PC-3 (cell line): Measurements from ENCODE around the gene CCL27. TPM values are rescaled to one million over a fixed set of nuclear protein-coding genes. Genes with fewer than 3 reads are reported as not detected.

Source experiments
- ATAC-seq: fragments of 200-7000 bp; cut with Tn5 transposase; 2 replicates; pipeline ENCODE4 v1.9.1; 2020; ENCODE audit warnings: mild to moderate bottlenecking, moderate library complexity
- BruUV-seq: library from RNA; stranded (reverse); fragments of 400-500 nt; replicated peaks from 2 replicates; lab custom pipeline; 2021; lab: Mats Ljungman, UMichigan
- CTCF ChIA-PET: fragments of 300-600 bp; sonication (Branson Sonifier 250); formaldehyde crosslinking; loops from one replicate; lab custom pipeline; 2022; ENCODE audit warnings: antibody characterized with exemption; lab: Charles Lee
- POLR2A ChIA-PET: fragments of 300-600 bp; sonication (Branson Sonifier 250); formaldehyde crosslinking; loops from one replicate; lab custom pipeline; 2022; ENCODE audit warnings: antibody characterized with exemption; ENCODE audit not compliant: unreplicated experiment; lab: Charles Lee
- DNase-seq: peaks from one replicate; pipeline ENCODE4 v3.0.0-alpha.2; 2015
- H2AFZ ChIP-seq: fragments of 300-600 bp; sonication (generic); 2 replicates; pipeline ENCODE4 v1.6.0; 2016; ENCODE audit warnings: antibody characterized with exemption, low read length
- H3F3A ChIP-seq: fragments of 300-600 bp; sonication (generic); one replicate; pipeline ENCODE4 v1.6.0; 2017; ENCODE audit warnings: antibody characterized with exemption, low read length, control low read depth, mild to moderate bottlenecking; ENCODE audit not compliant: unreplicated experiment
- H3K27ac ChIP-seq: fragments of 300-600 bp; sonication (generic); 2 replicates; pipeline ENCODE4 v1.5.1; 2016; ENCODE audit warnings: mild to moderate bottlenecking, low read length
- H3K27me3 ChIP-seq: fragments of 300-600 bp; sonication (generic); 2 replicates; pipeline ENCODE4 v1.6.1; 2016; ENCODE audit warnings: low read length, mixed read lengths
- H3K36me3 ChIP-seq: fragments of 300-600 bp; sonication (generic); 2 replicates; pipeline ENCODE4 v1.6.1; 2016; ENCODE audit warnings: low read depth, mixed run types, low read length, mixed read lengths
- H3K4me1 ChIP-seq: fragments of 300-600 bp; sonication (generic); 2 replicates; pipeline ENCODE4 v1.5.1; 2016; ENCODE audit warnings: low read length; ENCODE audit not compliant: insufficient read depth
- H3K4me2 ChIP-seq: fragments of 300-600 bp; sonication (generic); 2 replicates; pipeline ENCODE4 v1.6.0; 2016; ENCODE audit warnings: low read length
- H3K4me3 ChIP-seq: fragments of 300-600 bp; sonication (generic); 2 replicates; pipeline ENCODE4 v1.5.1; 2016; ENCODE audit warnings: mild to moderate bottlenecking, low read length, mixed read lengths
- H3K79me2 ChIP-seq: fragments of 300-600 bp; sonication (generic); 2 replicates; pipeline ENCODE4 v1.6.1; 2017; ENCODE audit warnings: low read length, mixed read lengths
- H3K9ac ChIP-seq: fragments of 300-600 bp; sonication (generic); 2 replicates; pipeline ENCODE4 v1.6.0; 2016; ENCODE audit warnings: mild to moderate bottlenecking, low read length
- H3K9me2 ChIP-seq: fragments of 300-600 bp; sonication (generic); replicated peaks from 2 replicates; pipeline ENCODE4 v1.6.1; 2016; ENCODE audit warnings: mixed run types, low read length, mixed read lengths
- H3K9me3 ChIP-seq: fragments of 300-600 bp; sonication (generic); 2 replicates; pipeline ENCODE4 v1.6.1; 2016; ENCODE audit warnings: low read length, mixed read lengths
- H4K20me1 ChIP-seq: fragments of 300-600 bp; sonication (generic); 2 replicates; pipeline ENCODE4 v1.6.1; 2016; ENCODE audit warnings: low read length, mixed read lengths
- EZH2 ChIP-seq: fragments of 300-600 bp; sonication (generic); IDR thresholded peaks from one replicate; pipeline ENCODE4 v1.6.1; 2017; ENCODE audit warnings: antibody characterized with exemption, mild to moderate bottlenecking, low read length; ENCODE audit not compliant: unreplicated experiment
- EZH2phosphoT487 ChIP-seq: fragments of 300-600 bp; sonication (generic); IDR thresholded peaks from 2 replicates; pipeline ENCODE4 v1.6.1; 2018; ENCODE audit warnings: mild to moderate bottlenecking, antibody characterized with exemption, low read length, borderline replicate concordance
- intact Hi-C: fragments of 100-400 bp; cut with micrococcal nuclease; formaldehyde crosslinking; loops from 2 replicates; pipeline ENCODE4 v1.9.0; 2023
- total RNA-seq: library from RNA; depleted of rRNA; stranded (reverse); fragments of >200 nt; gene quantifications from 2 replicates; pipeline ENCODE4 v1.2.3, GENCODE V29; 2014
- TF ChIP-seq, protein P1 (sequence below): fragments of 300-600 bp; sonication (generic); conservative IDR thresholded peaks from 2 replicates; pipeline ENCODE4 v1.5.1; 2017; ENCODE audit warnings: antibody characterized with exemption, low read depth, mild to moderate bottlenecking, low read length

CCL27 gene
- total RNA-seq, 1 experiment from 2014 or later, result not detected

DNA sequence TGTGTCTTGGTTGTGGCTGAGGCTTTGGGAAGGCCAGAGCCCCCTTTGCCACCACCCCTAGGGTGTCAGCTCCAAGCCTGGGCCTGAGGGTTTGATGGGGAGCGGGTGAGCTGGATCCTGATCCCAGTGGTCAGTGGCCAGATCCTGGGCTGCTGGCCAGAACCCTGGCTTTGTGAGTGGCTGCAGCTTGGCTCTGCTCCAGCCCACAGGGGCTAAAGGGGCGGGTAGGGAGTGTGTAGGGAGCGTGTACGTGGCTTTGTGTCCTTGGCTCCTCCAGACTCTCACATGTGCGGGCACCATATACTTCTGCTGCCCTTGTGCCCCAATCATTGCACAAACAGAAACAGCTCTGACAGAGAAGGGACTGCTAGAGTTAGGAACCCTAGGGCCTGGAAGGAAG, 11.6 kb downstream of the CCL27 start:
- TF ChIP-seq, protein P1, sequence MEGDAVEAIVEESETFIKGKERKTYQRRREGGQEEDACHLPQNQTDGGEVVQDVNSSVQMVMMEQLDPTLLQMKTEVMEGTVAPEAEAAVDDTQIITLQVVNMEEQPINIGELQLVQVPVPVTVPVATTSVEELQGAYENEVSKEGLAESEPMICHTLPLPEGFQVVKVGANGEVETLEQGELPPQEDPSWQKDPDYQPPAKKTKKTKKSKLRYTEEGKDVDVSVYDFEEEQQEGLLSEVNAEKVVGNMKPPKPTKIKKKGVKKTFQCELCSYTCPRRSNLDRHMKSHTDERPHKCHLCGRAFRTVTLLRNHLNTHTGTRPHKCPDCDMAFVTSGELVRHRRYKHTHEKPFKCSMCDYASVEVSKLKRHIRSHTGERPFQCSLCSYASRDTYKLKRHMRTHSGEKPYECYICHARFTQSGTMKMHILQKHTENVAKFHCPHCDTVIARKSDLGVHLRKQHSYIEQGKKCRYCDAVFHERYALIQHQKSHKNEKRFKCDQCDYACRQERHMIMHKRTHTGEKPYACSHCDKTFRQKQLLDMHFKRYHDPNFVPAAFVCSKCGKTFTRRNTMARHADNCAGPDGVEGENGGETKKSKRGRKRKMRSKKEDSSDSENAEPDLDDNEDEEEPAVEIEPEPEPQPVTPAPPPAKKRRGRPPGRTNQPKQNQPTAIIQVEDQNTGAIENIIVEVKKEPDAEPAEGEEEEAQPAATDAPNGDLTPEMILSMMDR, result no peak
- no peak for TF ChIP-seq EZH2
- no peak for TF ChIP-seq EZH2phosphoT487
- no peak overlapping the region for H3K9ac ChIP-seq
- DNase-seq (no peak), ATAC-seq (no peak)
- ChIA-PET POLR2A (no interaction called here), CTCF (no interaction called here)
- H3F3A ChIP-seq, result no peaks in the 10 kb centered on the region
- peaks cover 10% of the 10 kb centered on the region; the same call in 1 of the 2 replicates for H3K79me2 ChIP-seq
- no peak overlapping the region for H3K4me3 ChIP-seq
- H2AFZ ChIP-seq, result no peak overlapping the region
- no peaks in the 10 kb centered on the region for H3K36me3 ChIP-seq
- no peak overlapping the region for H3K4me2 ChIP-seq
- no TSS peak for BruUV-seq
- no peaks in the 10 kb centered on the region for H3K9me3 ChIP-seq
- H3K9me2 ChIP-seq, result no peaks in the 10 kb centered on the region
- intact Hi-C loops, result no loop called here
- no peaks in the 10 kb centered on the region for H3K27me3 ChIP-seq
- no peaks in the 10 kb centered on the region for H4K20me1 ChIP-seq
- no peak overlapping the region for H3K27ac ChIP-seq
- peaks cover 27% of the 10 kb centered on the region; the same call in 1 of the 2 replicates for H3K4me1 ChIP-seq

GRCh38 chr9:34648673-34649072, 13.8 kb downstream of the CCL27 start:
- H3K4me1 ChIP-seq, result peaks cover 27% of the 10 kb centered on the region; the same call in 1 of the 2 replicates
- H3F3A ChIP-seq, result no peaks in the 10 kb centered on the region
- no peak overlapping the region for H3K27ac ChIP-seq
- H3K4me2 ChIP-seq, result no peak overlapping the region
- intact Hi-C loops, result no loop called here
- no peaks in the 10 kb centered on the region for H3K27me3 ChIP-seq
- no peak overlapping the region for H3K9ac ChIP-seq
- no TSS peak for BruUV-seq
- TF ChIP-seq EZH2phosphoT487, result no peak
- no peak for TF ChIP-seq EZH2
- no peaks in the 10 kb centered on the region for H3K9me3 ChIP-seq
- peaks cover 10% of the 10 kb centered on the region; the same call in 1 of the 2 replicates for H3K79me2 ChIP-seq
- no peaks in the 10 kb centered on the region for H4K20me1 ChIP-seq
- H2AFZ ChIP-seq, result no peak overlapping the region
- DNase-seq (no peak), ATAC-seq (no peak)
- H3K4me3 ChIP-seq, result no peak overlapping the region
- no peaks in the 10 kb centered on the region for H3K36me3 ChIP-seq
- no peaks in the 10 kb centered on the region for H3K9me2 ChIP-seq
- CTCF ChIA-PET, result no interaction called here
- POLR2A ChIA-PET, result interaction anchor here (0.6 kb wide), 1 partner anchor 457 kb away, joined by 3 read pairs; no protein-coding TSS in a partner anchor

GRCh38 chr9:34647651-34648050, 14.8 kb downstream of the CCL27 start:
- no peaks in the 10 kb centered on the region for H4K20me1 ChIP-seq
- no peaks in the 10 kb centered on the region for H3K9me2 ChIP-seq
- no peak for TF ChIP-seq EZH2phosphoT487
- TF ChIP-seq, protein P1, result no peak
- no peak for TF ChIP-seq EZH2
- peak overlapping the region; percentile 92 for H3K4me2 ChIP-seq
- no peak overlapping the region for H3K9ac ChIP-seq
- H3K36me3 ChIP-seq, result no peaks in the 10 kb centered on the region
- ChIA-PET POLR2A (no interaction called here), CTCF (no interaction called here)
- peaks cover 23% of the 10 kb centered on the region; the same call in 1 of the 2 replicates for H3K4me1 ChIP-seq
- H3K27ac ChIP-seq, result no peak overlapping the region
- no peaks in the 10 kb centered on the region for H3K9me3 ChIP-seq
- intact Hi-C loops, result no loop called here
- H3F3A ChIP-seq, result no peaks in the 10 kb centered on the region
- H3K79me2 ChIP-seq, result peaks cover 10% of the 10 kb centered on the region; the same call in 1 of the 2 replicates
- no peak overlapping the region for H2AFZ ChIP-seq
- DNase-seq, result no peak
- no TSS peak for BruUV-seq
- ATAC-seq, result no peak
- H3K27me3 ChIP-seq, result no peaks in the 10 kb centered on the region
- H3K4me3 ChIP-seq, result peak overlapping the region; percentile 81
